Fibroblast of the aortic adventitia (primary cell): ENCODE data around the gene CORO1C. TPM values are rescaled to one million over a fixed set of nuclear protein-coding genes. Genes with fewer than 3 reads are reported as not detected.
"Not testable (repeated sequence)": the region's sequence is repeated elsewhere in the genome, so short reads cannot be mapped to it uniquely, and the experiment has no call there.

Source experiments
- DNase-seq: peaks from one replicate; pipeline ENCODE4 v3.0.0-alpha.2; 2010; ENCODE audit warnings: low read depth
- H3K4me3 ChIP-seq: 2 replicates; pipeline ENCODE4 v1.5.1; 2011; ENCODE audit warnings: low read depth, mild to moderate bottlenecking, control low read depth, low read length, moderate library complexity
- total RNA-seq: library from RNA; depleted of rRNA; stranded (reverse); fragments of >200 nt; gene quantifications from 2 replicates; pipeline ENCODE4 v1.2.3, GENCODE V29; 2012; ENCODE audit warnings: low replicate concordance
- TF ChIP-seq, protein P1 (sequence below): IDR thresholded peaks from 2 replicates; pipeline ENCODE4 v1.5.1; 2011; ENCODE audit warnings: mild to moderate bottlenecking, low read length, control low read depth, inconsistent platforms; ENCODE audit not compliant: insufficient read depth

Gene CORO1C
- total RNA-seq, 1 donor, result 202 TPM

DNA sequence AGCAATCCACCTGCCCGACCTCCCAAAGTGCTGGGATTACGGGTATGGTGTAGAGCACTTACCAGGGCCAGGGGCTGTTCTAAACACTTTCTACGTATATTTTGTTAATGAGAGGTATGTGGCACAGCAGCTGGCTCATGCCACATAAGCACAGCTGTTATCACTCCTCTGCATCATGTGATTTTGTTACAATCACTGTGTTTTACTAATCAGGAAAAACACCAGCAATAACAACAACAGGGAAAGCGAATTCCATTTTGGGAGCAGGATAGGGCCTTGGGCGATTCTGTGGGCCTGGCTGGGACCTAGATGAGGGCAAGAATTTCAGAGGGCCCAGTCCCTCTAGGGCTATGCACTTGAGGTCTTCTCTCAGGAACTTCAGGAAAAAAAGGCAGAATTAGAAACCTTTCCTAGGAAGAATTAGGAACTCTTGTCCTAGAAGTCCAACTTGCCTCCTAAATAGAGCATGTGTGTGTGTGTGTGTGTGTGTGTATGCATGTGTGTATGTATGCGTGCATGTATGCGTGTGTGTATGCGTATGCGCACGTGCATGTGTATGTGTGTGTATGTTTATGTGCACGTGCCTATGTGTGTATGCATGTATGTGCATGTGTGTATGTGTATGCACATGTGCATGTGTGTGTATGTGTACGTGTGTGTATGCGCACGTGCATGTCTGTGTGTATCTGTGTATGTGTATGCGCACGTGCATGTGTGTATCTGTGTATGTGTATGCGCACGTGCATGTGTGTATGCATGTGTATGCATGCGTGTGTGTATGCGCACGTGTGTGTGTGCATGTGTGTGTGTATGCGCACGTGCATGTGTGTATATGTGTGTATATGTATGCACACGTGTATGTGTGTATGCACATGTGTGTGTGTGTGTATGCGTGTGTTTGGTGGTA lies 41.8 kb upstream of the CORO1C start:
- no peak for DNase-seq
- TF ChIP-seq, protein P1, sequence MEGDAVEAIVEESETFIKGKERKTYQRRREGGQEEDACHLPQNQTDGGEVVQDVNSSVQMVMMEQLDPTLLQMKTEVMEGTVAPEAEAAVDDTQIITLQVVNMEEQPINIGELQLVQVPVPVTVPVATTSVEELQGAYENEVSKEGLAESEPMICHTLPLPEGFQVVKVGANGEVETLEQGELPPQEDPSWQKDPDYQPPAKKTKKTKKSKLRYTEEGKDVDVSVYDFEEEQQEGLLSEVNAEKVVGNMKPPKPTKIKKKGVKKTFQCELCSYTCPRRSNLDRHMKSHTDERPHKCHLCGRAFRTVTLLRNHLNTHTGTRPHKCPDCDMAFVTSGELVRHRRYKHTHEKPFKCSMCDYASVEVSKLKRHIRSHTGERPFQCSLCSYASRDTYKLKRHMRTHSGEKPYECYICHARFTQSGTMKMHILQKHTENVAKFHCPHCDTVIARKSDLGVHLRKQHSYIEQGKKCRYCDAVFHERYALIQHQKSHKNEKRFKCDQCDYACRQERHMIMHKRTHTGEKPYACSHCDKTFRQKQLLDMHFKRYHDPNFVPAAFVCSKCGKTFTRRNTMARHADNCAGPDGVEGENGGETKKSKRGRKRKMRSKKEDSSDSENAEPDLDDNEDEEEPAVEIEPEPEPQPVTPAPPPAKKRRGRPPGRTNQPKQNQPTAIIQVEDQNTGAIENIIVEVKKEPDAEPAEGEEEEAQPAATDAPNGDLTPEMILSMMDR, result no peak
- H3K4me3 ChIP-seq, result no peak overlapping the region

DNA sequence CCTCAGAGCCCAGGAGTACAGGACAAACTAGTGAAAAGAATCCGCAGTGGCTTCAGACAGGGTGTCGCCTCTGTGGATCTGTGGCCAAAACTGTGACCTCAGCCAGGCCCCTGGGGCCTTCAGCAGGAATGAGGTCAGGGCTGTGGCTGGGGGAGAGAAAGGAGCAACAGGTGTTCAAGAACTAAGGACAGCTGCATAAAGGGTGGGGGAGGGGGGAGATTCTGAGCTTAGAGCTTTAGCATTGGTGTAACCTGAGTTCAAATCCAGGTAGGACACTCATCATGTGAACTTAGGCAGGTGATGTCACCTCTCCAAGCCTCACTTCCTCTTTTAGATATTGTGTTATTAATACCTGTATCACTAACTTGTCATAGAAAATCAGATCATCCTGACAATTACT lies 40.9 kb upstream of the CORO1C start:
- no peak for DNase-seq
- H3K4me3 ChIP-seq, result no peak overlapping the region
- TF ChIP-seq, protein P1, result no peak

DNA sequence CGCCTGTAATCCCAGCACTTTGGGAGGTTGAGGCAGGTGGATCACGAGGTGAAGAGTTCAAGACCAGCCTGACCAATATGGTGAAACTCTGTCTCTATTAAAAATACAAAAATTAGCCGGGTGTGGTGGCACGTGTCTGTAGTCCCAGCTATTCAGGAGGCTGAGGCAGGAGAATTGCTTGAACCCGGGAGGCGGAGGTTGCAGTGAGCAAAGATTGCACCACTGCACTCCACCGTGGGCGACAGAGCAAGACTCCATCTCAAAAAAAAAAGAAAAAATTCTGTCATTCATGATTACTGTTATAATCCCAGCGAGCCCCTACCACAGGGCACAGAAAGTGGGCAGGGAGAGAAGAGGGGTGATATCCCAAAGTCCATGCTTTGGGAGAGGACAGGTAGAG lies 40.5 kb upstream of the CORO1C start:
- not testable (repeated sequence) for H3K4me3 ChIP-seq, DNase-seq

DNA sequence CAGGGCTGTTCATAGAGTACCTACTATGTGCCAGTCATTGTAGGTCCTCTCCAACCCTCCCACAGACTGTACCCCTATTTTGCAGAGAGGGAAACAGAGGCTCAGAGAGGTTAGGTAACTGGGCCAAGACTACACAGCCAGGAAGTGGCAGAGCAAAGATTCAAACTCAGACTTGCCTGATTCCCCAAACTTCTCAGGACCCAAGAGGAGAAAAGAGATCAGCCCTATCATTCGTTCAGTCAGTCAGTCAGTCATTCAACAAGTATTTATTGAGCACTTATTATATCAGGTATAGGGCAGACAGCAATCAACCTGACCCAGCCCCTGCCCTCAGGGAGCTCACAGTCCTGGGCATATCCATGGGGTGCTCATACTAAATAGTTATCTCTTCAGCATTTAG lies 39.6 kb upstream of the CORO1C start:
- no peak for DNase-seq
- no peak overlapping the region for H3K4me3 ChIP-seq
- TF ChIP-seq, protein P1, result no peak

DNA sequence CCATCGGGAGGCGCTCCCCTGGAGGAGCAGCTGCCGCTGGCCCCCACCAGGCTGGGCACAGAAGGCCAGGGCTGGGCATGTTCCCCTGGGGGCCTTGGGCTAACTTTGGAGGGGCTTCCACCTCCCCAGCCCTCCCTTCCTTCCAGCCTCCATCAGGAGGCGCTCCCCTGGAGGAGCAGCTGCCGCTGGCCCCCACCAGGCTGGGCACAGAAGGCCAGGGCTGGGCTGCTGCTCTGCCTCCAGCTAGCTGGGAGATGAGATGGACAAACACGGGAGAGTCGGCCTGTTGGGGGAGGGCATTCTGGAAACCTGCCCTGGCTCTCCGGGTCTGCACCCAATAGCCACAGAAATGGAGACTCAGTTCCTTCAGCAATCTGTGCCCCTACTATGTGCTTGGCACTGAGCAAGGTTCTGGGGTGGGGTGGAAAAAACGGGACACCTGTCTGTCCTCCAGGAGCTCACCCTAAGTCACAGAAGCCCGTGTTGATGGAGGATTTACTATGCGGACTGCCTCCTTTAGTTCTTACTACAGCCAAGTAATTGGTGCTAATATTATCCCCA lies 39.0 kb upstream of the CORO1C start:
- TF ChIP-seq, protein P1, result no peak
- DNase-seq, result no peak
- no peak overlapping the region for H3K4me3 ChIP-seq

DNA sequence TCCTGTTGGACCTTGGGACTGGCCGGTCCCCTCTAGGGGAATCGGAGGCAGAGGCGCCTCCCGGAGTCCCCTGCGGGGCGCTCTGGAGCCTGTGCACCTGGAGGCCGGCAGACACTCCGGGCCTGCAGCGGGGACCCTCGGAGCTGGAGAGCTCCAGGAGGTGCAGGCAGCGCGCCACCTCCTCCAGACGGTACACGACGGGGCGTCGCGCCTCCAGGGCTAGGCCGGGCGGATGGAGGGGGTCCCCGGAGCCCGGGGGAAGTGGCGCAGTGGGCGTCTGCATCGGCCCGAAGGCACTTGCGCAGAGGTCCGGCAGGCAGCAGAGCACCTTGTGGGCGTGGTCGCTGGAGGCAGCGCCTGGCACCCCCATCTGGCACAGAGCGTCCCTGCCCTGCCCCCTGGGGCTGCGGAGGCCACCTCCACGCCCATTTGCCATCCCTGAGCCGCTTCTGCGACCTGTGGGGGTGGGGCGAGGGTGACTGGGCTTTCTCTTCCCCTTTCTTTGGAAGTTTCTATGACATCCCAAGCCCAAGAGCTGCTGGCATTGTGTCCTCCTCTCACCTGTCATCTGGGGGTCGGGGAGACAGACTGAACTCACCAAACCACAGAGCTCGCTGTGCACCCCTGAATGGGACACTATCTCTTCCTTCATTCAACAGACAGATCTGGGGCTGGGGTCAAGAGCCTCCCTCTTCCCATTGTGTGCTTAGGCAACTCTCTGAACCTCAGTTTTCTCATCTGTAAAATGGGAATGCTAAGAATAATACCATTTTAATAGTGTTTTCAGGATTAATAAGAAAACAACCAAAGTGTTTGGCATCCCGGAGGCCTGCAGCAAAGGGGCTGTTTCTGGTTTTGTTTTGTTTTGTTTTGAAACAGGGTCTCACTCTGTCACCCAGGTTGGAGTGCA lies 37.5 kb upstream of the CORO1C start:
- no peak for DNase-seq
- no peak overlapping the region for H3K4me3 ChIP-seq
- TF ChIP-seq, protein P1, result no peak

DNA sequence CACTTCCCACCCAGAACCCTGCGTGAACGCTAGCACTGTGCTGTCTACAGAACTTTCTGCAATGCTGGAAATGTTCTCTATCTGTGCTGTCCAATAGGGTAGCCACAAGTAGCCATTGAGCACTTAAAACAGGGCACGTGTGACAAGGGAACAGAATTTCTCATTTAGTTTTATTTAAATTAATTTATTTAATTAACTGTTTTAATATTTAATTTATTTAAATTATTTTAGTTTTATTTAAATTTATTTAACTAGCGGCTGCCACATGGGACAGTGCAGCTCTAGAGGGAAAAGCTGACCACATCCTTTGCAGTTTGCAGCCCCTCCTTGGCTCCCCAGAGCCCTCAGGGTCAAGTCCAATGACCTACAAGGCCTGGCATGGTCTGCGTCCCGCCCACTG lies 35.0 kb upstream of the CORO1C start:
- no peak for DNase-seq
- TF ChIP-seq, protein P1, result no peak
- no peak overlapping the region for H3K4me3 ChIP-seq
